NK-92 (cell line): ENCODE measurements around the gene FBXO38.

Experiments
- DNase-seq: peaks from one replicate; lab custom pipeline; 2025; ENCODE audit not compliant: unreplicated experiment; lab: John Stamatoyannopoulos, UW

The FBXO38 gene

DNA sequence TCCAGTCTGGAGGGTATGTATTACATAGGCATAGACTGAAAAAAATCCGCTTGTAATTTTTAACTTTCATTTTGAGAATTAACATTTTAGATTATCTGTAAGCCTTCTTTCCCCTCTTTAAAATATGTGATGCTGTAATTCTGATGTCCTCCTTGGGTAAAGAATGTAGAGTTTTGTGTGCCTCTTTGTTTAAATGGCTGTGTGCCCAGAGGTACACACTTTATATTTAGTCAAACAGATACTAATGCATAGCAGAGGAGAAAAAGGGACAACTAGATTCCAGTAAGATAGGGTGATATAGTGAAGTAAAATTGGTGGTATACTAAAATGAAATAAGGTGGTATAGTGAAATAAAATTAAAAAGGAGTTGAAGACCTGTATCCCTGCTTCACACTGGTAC, 1.3 kb downstream of the FBXO38 start:
- no peak for DNase-seq

DNA sequence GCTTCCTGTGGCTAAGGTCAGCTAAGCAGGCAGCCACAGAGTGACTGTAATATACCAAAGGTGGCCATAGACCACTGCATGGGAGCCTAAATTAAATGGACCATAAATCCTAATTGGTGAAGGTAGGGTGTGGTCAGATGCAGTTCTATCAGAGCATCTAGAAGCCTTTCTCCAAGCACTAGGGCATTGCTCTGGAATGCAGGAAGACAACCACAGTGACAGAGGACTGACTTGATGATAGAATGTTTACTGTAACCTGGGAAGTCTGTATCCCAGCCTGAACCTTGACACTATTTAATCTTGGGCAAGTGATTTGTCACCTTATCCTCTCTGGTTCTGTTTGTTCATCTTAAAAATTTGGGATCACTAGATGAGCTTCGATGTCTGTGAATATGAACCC, 2.3 kb downstream of the FBXO38 start:
- no peak for DNase-seq

DNA sequence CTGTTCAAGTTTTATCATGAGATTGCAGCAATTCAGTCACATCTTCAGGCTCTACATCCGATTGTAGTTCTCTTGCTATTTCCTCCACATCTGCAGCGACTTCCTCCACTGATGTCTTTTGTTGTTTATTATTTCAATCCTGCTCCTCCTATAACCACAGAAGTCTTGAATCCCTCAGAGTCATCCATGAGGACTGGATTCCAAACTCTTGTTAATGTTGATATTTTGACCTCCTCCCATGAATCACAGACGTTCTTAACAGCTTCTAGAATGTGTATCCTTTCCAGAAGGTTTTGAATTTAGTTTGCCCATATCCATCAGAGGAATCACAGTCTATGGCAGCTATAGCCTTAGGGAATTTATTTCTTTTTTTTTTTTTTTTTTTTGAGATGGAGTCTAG, 3.6 kb downstream of the FBXO38 start:
- DNase-seq, result no peak

DNA sequence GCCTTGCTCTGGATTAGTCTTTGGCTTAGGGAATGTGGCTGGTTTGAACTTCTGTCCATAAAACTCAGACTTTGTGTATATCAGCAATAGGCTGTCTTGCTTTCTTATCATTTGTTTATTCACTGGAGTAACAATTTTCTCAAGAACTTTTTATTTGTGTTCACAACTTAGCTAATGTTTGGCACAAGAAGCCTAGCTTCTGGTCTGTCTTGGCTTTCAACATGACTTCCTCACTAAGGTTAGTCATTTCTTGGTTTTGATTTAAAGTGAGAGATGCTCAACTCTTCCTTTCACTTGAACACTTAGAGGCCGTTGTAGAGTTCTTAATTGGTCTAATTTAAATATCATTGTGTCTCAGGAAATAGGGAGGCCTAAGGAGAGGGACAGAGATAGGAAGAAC, 4.9 kb downstream of the FBXO38 start:
- DNase-seq, result no peak

DNA sequence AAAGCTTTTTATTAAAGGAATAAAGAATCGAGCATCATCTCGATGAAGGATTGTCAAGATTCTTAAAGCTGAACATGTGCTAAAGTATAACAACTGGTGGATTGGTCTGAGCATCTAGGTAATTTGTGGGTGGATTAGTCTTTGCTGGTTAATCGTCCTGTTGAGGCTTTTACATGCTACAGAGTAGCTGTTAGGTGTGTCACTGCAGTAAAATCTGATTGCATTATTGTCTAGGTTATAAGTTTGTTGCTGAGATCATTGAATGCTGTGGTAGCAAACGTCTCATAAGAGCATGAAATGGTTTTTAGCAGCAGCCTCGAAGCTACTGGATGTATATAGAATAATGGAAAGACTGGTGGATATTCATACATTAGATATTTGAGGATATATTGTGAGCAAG, 7.2 kb downstream of the FBXO38 start:
- DNase-seq, result no peak

DNA sequence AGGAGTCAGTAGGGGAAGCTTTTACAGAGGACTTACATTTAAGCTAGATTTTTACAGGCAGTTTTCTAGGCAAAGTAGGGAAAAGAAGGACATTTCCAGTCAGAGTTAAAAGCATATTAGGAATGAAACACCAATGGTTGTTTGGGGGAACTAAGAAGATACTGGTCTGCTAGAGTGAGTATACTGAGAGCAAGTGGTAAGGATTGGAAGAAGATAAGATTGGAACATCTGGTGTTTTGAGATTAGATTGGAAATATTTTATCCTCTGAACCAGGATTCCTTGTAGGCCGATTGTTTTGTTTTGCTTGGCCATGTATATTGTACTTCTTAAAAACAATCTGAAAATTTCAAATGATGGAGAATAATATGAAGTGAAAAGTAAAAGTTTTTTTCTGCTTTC, 7.7 kb downstream of the FBXO38 start:
- DNase-seq, result no peak

DNA sequence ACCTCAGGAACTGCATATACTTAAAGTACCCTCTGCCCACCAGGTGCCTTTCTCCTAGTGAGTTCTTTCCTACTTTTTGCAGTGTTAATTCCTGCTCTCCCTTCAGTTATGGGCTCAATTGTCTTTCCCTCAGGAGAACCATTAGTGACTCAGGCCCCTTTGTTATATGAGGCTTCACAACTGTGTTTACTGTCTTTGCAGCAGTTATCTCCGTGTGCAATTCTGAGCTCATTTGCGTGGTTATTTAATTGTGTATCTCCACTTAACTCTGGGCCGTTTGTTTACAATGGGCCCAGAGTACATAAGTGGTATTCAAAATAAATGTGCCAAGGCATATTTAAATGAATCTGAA, 9.6 kb downstream of the FBXO38 start:
- no peak for DNase-seq

DNA sequence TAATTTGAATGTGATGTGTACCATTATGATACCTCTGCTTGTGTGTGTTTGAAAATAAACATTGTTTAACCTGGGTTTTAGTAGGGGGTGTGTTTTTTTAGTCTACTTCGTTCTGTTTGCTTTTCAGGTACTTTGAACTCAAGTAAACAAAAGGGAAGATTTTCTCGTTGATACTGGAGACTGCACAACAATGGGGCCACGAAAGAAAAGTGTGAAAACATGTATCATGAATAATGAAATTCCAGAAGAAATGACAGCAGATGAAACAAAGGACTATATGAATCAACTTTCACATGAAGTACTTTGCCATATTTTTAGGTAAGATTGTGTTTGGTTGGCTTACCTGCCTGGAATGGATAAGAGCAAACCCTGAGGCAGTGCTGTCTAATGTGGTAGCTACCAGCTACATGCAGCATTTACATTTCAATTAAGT, 10.8 kb downstream of the FBXO38 start:
- no peak for DNase-seq

DNA sequence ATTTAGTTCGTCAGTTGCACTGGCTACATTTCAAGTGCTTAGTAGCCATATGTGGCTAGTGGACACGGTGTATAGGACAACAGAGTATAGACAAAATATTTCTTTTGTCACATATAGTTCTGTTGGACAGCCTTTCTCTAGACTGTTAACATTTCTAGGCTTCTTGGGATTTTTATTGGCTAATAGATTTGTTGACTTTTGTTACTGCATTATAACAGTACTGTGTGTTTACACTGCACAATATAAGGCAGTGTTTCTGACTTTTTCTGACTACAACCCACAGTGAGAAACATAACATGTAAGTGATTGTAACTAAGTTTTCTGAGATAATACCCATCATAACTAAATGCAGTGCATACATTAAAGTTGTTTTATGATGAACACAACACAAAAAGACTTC, 11.3 kb downstream of the FBXO38 start:
- DNase-seq, result no peak

DNA sequence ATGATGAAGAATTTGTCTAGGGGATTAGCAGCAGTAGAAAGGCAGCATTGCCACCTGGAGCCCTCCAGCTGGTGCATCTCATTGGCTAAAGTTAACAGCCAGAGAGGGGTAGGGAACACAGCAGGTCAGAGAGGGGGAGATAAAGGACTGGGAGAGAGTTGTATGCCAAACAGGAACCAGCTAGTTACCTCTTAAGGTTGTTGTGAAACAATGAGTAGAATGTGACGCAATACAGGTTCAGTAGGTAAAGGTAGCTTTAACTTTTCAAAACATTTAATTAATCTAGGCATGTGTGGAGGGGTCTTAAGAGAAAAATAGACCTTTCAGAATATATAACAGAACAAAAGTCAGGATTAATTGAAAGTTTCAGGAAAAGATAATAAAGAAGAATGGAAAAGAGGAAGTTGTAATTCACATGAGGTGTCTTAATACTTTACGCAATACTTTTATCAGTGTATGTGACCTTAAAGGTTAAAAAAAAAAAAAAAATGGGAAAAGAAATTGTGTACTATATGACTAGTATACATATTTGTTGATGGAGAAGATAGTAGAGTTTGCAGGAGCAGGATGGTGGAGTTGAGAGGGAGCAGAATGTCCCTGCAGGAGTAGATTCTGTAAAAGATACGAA, 14.3 kb downstream of the FBXO38 start:
- no peak for DNase-seq

DNA sequence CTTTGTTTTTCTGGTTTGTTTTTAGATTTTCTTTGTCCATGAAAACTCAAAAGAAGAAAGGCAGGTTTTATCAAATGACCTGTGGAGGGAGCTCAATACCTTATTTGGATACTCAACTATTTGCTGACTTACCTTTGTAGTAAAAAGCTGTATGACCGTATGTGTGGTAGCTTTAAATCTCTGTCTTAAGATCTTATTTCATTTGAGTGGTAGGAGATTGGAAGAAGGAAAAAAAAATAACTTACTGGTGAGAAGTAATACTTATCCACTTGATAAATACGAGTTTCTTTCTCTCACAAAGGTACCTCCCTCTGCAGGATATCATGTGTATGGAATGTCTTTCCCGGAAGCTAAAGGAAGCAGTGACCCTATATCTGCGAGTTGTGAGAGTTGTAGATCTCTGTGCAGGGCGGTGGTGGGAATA, 15.0 kb downstream of the FBXO38 start:
- no peak for DNase-seq

DNA sequence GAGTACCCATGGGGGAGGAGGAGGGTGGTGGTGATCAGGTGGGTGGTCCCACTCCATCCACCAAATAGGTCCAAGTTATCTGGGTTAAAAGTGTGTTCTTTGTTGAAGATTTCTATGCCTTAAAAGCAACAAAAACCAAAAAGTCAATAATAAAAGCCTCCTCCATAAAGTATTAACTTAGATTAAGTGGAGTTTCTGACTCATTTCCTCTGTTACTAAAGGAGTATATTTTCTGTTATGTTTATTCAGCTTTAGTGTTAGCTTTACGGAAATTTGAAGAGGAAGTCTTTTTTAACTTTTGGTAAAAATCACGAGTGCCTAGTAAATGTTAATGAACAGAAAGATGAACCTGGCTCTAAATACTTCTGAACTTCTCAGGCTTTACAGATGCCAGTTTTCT, 17.8 kb downstream of the FBXO38 start:
- no peak for DNase-seq

DNA sequence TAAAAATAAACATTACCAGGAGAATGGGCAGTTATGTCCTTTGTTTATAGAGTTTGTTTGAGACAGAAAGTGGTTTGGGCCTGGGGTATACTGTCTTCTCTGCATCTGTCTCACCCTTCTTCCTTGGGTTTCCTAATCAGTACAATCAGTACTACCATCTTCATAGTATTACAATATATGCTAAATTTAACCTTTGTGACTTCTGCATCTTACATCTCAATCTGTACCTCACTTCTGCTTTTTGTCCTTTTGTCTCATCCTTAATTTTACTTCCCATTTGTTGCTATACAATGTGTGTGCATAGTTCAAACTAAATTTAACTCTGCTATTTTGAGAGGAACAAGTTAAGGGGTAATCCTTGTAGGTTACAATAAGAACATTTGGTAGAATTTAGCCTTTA, 19.6 kb downstream of the FBXO38 start:
- no peak for DNase-seq

DNA sequence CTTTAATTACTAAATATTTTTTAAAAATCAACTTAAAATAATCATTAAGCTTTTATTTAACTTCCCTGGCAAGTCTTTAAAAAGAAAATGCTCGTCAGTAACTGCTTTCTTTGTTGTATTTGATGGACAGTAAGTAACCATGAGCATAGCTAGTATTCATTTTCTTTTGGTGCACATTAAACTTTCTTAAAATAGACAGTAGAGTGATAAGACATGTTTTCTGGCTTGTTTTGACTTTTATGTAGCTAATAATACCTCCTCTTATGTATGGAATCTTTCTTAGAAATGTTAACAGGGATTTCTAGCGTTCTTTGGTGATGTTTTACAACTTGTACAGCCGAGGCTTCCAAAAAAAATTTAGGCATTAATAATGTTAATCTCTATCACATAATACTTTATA, 22.6 kb downstream of the FBXO38 start:
- no peak for DNase-seq

DNA sequence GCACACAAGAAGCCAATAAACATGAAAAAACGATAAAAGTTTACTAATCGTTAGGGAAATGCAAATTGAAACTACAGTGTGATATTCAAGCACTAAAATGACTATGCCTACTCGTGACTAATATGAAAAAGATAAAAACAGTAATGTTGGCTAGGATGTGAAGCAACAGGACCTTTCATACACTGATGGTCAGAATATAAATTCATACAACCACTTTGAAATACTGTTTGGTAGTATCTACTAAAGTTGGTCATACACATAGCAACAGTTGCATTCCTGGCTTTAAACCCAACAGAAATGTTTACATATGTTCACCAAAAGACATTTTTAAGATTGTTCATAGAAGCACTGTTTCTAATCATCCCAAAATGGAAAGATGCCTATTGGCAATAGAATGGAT, 24.3 kb downstream of the FBXO38 start:
- DNase-seq, result no peak

DNA sequence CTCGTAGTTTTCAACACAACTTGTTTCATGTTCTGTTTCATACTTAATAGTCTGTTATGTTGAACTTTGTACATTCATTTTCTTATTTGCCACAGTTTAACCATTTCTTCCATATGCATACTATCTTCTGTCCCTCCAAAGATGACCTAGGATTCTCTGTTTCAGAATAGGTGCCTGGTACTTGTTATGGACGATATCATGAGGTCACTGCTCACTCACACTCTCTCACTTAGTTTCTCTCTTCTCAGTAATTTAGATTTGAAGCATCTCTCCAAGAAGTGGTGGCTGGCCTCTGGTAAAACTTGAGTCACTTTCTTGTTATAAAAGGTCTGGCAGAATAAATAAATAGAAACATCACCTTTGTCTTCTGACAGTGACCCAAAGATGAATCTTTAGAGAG, 28.4 kb downstream of the FBXO38 start:
- DNase-seq, result no peak

DNA sequence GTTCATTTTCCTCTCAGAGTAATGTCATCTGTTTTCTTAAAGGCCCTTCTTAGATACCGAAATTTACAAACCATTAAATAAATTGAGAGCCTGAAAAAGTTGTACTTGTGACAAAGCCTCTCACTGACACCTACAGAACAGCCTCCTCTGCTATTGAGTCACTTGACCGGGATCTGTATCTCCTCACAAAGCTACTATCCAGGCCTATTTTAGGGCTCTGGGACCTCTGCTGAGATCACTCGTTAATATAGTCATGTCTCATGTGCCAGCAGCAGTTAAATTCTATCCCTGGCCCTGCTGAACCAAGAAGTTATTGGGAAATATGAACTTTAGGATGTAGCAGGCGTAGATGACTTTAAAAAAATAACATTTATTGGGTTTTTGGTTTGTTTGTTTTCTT, 31.1 kb downstream of the FBXO38 start:
- no peak for DNase-seq

DNA sequence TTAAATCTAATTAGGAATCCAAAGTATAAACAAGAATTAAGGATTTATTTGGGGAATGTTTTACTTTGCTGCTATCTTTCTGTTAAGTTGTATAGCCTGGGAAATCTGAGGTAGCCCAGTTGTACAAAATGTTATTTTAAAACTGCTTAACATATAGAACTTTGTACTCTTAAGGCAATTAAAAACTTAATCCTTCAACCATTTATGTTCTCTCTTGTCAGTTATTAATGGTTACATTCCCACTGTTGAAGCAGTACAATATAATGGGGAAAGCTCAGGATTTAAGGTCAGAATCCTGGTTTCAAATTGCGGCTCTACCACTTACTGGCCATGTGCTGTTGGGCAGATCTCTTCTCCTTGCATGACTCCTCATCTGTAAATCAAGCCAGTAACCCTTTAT, 32.7 kb downstream of the FBXO38 start:
- DNase-seq, result no peak

DNA sequence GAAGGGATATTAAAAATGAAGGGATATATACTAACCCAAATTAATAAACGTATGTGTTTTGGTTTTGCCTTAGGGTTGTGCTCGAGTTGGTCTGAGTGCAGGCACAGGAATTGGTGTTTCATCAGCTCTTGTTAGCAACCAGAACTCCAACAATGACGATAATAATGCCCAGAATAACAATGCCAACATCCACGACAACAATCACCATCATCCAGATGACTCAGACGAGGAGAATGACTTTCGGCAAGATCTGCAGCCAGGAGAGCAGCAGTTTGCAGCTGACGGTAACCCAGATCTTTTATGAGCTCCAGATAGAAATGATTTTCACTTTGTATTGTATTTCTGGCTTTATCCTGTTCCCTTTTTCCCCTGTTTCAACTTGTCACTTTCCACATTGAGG, 33.2 kb downstream of the FBXO38 start:
- DNase-seq, result no peak

DNA sequence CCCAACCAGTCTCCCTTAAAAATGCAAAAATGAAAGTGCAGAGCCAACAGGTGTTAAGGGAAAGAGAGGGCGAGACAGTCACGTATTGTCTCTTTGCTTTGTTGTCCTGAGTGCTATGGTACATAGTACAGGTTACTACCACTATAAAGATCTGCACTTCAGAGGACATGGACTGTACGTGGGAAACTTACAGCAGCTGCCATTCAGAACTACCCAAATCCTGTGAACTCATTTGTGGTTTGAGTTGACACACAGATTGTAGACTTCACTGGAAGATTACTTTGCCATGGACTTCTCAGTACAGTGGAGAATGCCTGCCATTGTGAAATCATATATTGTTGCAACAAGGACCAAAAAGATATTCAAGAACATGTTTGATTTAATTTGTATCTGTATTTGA, 34.8 kb downstream of the FBXO38 start:
- DNase-seq, result no peak

DNA sequence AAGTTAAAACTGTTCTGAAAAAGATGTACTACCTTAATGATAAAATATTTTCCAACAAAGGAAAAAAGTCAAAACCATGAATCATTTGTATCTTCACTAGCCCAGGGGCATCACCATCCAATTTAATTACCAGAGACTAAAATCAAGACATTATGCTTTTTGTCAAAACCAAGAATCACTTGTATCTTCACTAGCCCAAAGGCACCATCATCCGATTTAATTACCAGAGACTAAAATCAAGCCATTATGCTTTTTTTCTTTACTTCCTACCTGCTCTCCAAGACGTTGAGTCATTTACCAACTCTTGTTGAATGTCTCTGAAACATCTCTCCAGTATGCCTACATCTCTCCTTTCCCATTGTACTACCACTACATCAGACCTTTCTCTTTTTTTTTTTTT, 37.9 kb downstream of the FBXO38 start:
- DNase-seq, result no peak

DNA sequence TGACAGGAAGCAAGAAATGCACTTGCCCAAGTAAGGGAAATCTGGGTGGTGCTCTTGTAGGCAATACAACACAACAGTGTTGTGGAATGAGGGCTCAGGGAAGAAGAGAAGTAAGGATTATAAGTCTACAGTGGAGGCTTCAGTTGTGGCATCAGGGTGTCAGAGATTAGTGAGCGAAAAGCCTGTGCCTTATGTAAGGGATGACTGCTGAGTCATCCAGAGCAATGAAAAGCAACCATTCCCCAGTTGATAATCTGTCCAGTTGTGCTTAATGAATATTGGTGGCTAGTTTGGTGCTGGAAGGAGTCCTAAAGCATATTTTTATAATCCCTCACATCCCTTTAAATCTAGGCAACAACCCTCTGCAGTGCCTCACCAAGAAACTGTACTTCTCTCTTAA, 42.0 kb downstream of the FBXO38 start:
- no peak for DNase-seq

DNA sequence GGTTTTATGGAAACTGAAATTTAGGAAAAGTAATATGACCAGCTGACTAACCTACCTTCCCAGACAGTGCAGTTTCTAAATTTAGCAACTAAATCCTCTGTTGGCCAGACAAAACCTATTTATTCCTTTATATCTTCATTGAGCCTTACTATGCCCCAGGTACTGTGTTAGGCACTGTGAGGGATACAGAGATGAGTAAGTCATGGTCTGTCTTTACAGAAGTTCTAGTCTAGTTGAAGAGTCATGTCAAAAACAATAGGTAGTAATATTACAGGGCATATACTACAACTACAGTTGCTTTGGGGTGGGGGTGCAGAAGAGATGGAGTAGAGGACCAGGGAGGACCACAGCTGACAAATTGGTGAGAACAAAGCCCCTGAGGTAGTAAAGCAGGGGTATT, 42.8 kb downstream of the FBXO38 start:
- no peak for DNase-seq
